ENCODE results near the gene GRK3.

GRK3 gene

DNA sequence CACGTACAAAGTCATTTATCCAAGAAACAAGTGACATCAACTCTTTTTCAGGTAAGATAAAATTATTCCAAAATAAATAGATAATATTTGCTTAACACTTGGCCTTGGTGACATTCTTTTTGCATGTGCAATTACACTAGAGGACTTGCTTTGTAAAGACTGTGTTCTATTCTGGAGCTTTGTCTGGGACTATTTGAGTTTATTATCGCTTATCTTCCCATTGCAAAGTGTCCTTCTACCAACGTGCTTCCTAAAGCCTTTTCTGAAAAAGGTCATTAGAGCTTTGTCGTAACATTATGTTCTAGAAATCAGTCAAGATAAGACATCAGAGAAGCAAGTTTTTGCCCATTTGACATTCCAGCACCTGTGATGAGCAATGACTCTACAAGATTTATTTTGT is 99.2 kb downstream of the GRK3 start:
- no peak for DNase-seq (ENCODE audit: low spot score)

DNA sequence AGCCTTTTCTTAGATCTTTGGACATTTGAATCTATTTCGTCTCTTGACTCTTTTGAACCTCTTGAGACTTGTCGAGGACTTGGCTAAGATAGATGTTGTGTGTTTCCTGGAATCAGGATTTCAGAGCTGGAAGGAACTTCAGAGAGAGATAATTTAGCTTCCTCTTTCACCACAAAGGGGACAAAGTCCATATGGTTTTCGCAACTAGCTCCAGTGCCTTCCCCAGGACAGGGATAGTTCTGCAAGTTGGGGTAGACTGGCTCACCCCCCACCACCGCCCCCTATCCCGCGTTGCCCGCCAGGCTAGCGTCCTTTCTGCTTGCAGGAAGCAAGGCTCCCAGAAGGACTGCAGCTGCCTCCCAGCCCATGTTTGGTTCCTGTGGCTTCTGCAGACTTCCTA is 101.8 kb downstream of the GRK3 start:
- no peak for DNase-seq (ENCODE audit: low spot score)

GRCh38 chr22:25668437-25668836 is 104.0 kb downstream of the GRK3 start:
- DNase-seq (ENCODE audit: low spot score), result no peak

DNA sequence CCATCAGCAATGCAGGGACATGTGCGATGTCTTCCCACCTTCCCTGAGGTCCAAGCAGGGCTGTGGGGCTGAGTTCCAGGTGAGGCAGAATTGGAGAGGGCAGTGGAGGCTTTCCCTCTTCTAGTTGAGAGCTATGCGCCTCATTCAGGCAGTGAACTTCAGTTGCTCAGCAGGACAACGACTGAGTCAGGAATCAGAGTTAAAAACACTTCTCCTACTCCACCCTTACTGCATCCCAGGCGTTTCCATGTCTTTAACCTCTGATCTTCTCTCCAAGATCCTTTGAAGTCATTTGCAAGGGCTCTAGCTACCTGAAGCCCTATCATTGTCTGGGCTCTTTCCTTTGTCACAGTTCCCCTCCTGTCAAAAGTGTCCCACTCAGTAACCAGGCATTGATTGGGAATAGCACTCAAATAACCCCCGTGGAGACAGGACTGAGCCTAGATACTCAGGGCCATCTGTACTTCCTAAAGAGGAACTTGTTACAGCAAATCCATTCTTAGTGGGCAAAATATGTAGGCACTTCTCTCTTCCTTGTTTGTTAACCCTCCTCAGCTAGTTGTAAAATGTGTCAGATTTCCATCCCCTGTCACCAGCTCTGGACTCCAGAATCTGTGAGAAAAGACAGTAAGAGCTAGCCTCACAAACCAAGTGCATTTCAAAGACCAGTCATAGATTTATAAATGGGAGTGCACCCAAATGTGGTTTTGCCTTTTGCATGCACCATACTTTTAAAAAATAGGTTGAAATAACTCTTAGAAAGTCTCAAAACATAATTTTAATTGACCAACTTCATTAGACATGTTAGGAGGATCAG is 105.0 kb downstream of the GRK3 start:
- no peak for DNase-seq (ENCODE audit: low spot score)

- no peak for DNase-seq (ENCODE audit: low spot score)
Observed at GRCh38 chr22:25670070-25670461, 105.6 kb downstream of the GRK3 start.

DNA sequence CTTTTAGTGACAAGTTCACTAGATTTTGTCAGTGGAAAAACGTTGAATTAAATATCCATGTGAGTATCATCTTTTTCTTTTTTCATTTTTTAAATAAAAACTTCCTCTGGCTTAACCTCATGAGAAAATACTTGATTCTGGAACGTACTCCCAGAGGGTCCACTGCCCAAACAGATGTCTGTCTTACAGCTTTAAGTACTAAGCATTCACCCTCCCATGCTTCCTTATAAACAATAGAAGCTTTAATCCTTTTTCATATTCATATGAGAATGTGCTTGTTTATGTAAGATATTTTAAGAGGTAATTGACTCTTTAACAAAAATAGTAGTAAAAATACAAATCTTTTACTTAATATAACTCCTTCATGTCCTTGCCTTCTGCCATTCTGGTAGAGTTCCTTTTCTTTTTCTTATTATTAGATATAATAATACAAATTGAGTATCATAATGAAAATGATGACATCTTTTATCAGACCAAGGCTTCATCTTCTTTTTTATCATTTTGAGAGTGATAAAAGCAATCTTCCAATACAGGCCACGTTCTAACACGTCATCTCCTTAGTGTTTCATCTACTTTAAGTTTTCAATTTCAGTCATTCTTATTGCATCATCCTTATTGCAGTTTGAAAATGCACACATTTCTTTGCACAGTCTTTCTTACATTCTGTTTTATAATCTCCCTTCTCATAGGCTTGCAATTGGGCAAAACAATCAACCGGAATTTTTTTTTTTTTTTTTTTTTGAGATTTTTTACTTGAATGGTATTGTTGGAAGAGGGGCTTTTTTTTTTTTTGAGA is 108.0 kb downstream of the GRK3 start:
- no peak for DNase-seq (ENCODE audit: low spot score)

- DNase-seq (ENCODE audit: low spot score), result no peak
Observed at GRCh38 chr22:25673713-25674112, 109.2 kb downstream of the GRK3 start.

DNA sequence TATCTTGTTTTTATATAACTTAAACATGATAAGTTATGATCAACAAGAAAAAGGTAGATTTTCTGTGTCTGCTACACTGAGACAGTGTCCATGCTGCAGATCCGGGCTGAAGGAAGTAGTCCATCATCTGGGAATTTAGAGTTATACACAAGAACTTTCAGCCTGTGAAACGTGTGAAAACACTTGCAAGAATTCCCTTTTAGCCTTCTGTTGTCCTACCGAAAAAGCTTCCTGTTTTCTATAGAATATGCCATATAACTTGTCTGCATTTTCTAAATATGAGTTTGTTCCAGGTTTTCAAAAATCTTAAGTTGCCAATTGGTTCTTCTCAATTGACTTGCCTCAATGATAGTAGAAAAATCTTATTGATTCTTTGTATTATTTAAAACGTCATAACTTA is 113.2 kb downstream of the GRK3 start:
- no peak for DNase-seq (ENCODE audit: low spot score)

GRCh38 chr22:25680051-25680450 is 115.6 kb downstream of the GRK3 start:
- DNase-seq (ENCODE audit: low spot score), result no peak

DNA sequence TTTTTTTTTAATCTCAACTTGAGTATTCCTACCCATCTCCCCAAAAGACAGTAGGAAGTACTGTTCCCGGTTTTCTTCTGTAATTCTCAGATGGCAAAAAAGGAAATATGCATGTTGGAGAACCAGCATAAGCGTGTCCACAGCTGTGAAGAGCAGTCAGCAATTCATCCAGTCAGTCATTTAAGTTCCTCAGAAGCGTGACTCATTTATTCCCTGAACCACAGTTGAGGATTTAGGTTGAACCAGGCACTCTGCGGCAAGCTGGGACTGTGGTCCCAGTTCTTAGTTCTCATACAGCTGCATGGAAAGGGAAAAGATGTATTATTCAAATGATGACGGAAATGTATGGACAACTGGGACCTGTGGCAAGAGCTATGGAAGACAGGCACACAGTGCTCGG is 116.5 kb downstream of the GRK3 start:
- DNase-seq (ENCODE audit: low spot score), result no peak

DNA sequence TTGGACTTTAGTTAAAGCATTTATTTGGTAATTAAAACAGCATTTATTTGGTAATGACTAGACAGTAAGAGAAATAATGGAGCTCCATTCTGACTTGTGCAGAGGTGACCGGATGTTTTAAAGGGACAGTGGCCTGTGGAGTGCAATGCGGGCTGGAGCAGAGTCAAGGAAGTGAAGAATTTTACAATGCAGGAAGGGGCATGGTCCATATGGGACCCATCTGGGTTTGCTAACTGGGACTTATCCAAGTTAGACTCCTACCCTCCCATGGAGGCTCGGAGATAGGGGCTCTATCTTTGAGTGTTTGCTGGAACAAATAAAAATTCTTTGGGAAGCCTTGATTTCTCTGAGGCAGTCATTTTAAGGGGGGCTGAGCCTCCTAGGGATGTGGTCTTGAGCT is 117.6 kb downstream of the GRK3 start:
- no peak for DNase-seq (ENCODE audit: low spot score)

DNA sequence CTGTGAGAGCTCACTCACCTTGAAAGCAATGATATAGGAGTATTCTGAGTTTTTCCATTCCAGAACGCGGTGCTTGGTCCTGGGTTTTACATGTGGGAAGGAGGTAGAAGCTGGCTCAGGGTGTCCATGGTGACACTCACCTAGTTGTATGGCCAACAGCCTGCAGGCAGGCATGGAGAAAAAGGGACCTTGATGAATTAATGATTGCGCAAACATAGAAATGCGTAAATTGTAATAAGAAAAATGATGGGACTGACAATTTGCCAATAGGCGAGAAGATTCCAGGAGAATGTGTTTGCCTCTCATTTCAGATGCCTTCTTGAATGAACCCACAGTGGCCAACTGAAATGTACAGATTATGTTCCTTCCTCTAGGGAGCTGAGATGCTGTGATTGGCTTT is 124.2 kb downstream of the GRK3 start:
- no peak for DNase-seq (ENCODE audit: low spot score)

GRCh38 chr22:25689631-25690030 is 125.2 kb downstream of the GRK3 start:
- no peak for DNase-seq (ENCODE audit: low spot score)

DNA sequence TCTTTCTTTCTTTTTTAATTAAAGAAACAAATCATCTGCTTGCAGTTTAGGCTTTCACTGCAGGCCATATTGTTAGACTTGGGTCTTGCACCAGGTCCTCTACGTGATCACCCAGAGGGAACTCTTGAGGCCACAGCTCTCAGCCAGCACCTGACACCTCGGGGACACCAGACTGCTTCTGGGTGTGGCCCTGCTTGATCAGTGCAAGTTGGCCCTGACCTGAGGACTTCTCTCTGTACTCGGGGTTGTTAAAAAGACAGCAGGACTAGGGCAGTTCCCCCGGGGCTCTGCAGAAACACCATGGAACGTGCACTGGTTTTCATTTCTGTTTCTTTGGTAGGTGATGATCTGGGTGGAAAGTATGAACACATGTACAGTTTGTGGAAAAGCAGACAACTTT is 126.3 kb downstream of the GRK3 start:
- no peak for DNase-seq (ENCODE audit: low spot score)

- DNase-seq (ENCODE audit: low spot score), result no peak
Observed at GRCh38 chr22:25692397-25693267, 128.2 kb downstream of the GRK3 start.

DNA sequence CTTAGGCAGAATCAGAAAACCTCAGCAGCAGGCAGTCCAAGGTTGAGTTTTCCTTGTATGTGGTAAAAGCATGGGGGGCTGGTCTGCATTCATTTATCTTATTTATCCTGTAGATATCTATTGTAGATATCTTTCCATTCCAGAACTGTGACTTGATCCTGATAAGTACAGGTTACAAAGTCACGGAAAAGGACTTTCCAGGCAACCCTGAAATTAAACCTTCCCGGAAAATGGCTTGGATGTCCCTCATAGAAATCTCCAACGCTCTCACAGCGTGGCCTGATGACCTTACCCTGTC is 128.7 kb downstream of the GRK3 start:
- DNase-seq (ENCODE audit: low spot score), result no peak

GRCh38 chr22:25694196-25694907 is 129.9 kb downstream of the GRK3 start:
- DNase-seq (ENCODE audit: low spot score), result no peak

DNA sequence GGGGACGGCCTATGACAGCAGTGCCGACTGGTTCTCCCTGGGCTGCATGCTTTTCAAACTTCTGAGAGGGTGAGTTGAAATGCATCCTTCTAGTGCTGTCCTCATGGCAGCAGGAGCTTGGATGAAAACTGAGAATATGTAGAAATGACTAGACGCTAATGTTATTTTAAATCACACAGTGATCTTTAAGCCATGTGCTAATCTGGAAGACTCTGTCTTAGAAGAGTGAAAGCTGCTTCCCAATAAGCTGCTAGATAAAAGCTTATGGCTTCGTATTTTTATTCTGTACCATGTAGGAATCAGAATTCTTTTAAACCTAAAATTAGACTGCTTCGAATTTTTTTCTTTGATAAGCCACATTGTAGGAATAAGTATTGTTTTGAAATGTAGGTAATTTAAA is 130.7 kb downstream of the GRK3 start:
- no peak for DNase-seq (ENCODE audit: low spot score)

- no peak for DNase-seq (ENCODE audit: low spot score)
Observed at GRCh38 chr22:25696763-25697162, 132.3 kb downstream of the GRK3 start.

DNA sequence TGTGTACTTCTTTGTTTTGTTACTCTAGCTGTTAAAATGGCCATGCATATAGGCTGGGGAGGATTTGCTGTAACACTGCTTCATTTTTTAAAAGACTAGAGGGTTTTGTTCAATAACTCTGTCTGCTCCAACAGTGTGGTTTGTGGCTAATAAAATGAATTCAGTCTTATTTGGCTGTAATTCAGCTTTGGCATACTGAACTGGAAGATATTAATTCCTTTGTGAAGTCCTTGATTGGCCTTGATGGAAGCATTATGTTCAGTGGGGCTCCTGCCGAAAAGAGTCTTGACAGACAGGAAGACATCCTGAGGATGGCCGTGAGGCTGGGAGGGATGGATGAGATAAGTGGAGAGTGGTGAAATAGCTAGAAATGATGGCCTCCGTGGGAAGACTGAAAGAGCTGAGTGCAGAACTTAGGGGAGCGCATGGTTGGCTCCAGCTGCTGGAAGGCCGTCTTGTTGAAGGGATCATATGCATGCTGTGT is 132.7 kb downstream of the GRK3 start:
- DNase-seq (ENCODE audit: low spot score), result no peak

- DNase-seq (ENCODE audit: low spot score), result no peak
Observed at GRCh38 chr22:25697978-25698377, 133.5 kb downstream of the GRK3 start.

DNA sequence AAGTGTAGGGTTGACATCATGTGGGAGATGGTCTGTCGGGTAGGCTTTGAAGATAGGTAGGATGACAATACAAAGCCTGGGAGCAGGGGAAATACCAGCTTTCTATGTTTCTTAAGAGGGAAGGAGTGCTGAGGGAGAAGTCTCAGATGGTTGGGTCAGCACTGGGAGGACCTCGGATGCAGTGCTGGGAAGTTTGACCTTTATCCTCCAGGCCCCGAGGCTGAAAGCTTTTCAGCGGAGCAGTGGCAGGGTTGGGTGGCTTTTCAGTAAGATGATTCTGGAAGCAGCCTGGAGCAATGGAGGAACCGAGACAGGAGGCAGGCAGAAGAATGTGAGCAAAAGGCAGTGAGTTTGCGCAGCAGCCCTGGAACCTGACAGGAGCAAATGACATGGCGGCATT is 134.0 kb downstream of the GRK3 start:
- DNase-seq (ENCODE audit: low spot score), result no peak
